ENCODE results near the gene CARD11. TPM values are rescaled to one million over a fixed set of nuclear protein-coding genes. Genes with fewer than 3 reads are reported as not detected.
A peak's percentile ranks its signal among the peaks of the same experiment; 100 is the strongest.

Gene CARD11
- total RNA-seq, 4 donors from 2014 or later = 0.96 to 47.5 (median 6.6) TPM

GRCh38 chr7:3057066-3057420 lies 13.4 kb upstream of the CARD11 start:
- H3K4me3 ChIP-seq = no peak overlapping the region
- WGBS, 2 donors (ENCODE audit: low coverage in 1 of 2) = 28 to 38% methylated on average over 4 to 9 of the region's 9 CpGs
- H3K9me3 ChIP-seq = peaks cover 0 to 4% of the 10 kb centered on the region in 2 donors
- TF ChIP-seq EP300 (IDR thresholded peaks at IDR 0.05; ENCODE audit: low read depth) = peak; percentile 56
- TF ChIP-seq POLR2AphosphoS5 (IDR thresholded peaks at IDR 0.05) = peak in 2 of 3 donors; percentile 34 to 40
- no peak for TF ChIP-seq CTCF (IDR thresholded peaks at IDR 0.05)
- no peaks in the 10 kb centered on the region for H3K4me1 ChIP-seq
- no peak for DNase-seq
- peaks cover 27% of the 10 kb centered on the region for H3K27me3 ChIP-seq
- intact Hi-C loops (cut with DNase I; ENCODE audit: low total_unique reads) = no loop called here
- no peaks in the 10 kb centered on the region for H3K36me3 ChIP-seq
- in situ Hi-C loops (cut with MboI; ENCODE audit: low pct_ligation_motif_present in 1 of 4, low pct_unique_long_range_greater_than_20kb in 1 of 4, low sequenced_read_pairs in 3 of 4) = no loop called here
- peak overlapping the region in 1 of 4 donors; percentile 5 for H3K27ac ChIP-seq

GRCh38 chr7:3056234-3057065 lies 12.8 kb upstream of the CARD11 start:
- Histone ChIP-seq H3K36me3 (no peaks in the 10 kb centered on the region), H3K4me1 (no peaks in the 10 kb centered on the region), H3K27ac (no peak overlapping the region), H3K4me3 (no peak overlapping the region), H3K9me3 (peaks cover 0 to 4% of the 10 kb centered on the region in 2 donors), H3K27me3 (peaks cover 25% of the 10 kb centered on the region)
- intact Hi-C loops (cut with DNase I; ENCODE audit: low total_unique reads) = no loop called here
- 26 to 58% methylated on average over 14 to 24 of the region's 24 CpGs for WGBS, 2 donors (ENCODE audit: low coverage in 1 of 2)
- no peak for DNase-seq
- TF ChIP-seq CTCF (IDR thresholded peaks at IDR 0.05) = no peak
- no peak for TF ChIP-seq EP300 (IDR thresholded peaks at IDR 0.05; ENCODE audit: low read depth)
- TF ChIP-seq POLR2A (IDR thresholded peaks at IDR 0.05) = no peak
- TF ChIP-seq POLR2AphosphoS5 (IDR thresholded peaks at IDR 0.05) = no peak
- in situ Hi-C loops (cut with MboI; ENCODE audit: low pct_ligation_motif_present in 1 of 4, low pct_unique_long_range_greater_than_20kb in 1 of 4, low sequenced_read_pairs in 3 of 4) = no loop called here

GRCh38 chr7:3055626-3056025 lies 12.0 kb upstream of the CARD11 start:
- peaks cover 0 to 4% of the 10 kb centered on the region in 2 donors for H3K9me3 ChIP-seq
- no peak for DNase-seq
- WGBS, 2 donors (ENCODE audit: low coverage in 1 of 2) = 43 to 59% methylated on average over 3 to 6 of the region's 6 CpGs
- H3K27me3 ChIP-seq = peaks cover 24% of the 10 kb centered on the region
- intact Hi-C loops (cut with DNase I; ENCODE audit: low total_unique reads) (no loop called here), in situ Hi-C loops (cut with MboI; ENCODE audit: low pct_ligation_motif_present in 1 of 4, low pct_unique_long_range_greater_than_20kb in 1 of 4, low sequenced_read_pairs in 3 of 4) (no loop called here)
- no peak overlapping the region for H3K4me3 ChIP-seq
- H3K36me3 ChIP-seq = no peaks in the 10 kb centered on the region
- no peak overlapping the region for H3K27ac ChIP-seq
- TF ChIP-seq POLR2AphosphoS5 (IDR thresholded peaks at IDR 0.05) (no peak), EP300 (IDR thresholded peaks at IDR 0.05; ENCODE audit: low read depth) (no peak), CTCF (IDR thresholded peaks at IDR 0.05) (no peak), POLR2A (IDR thresholded peaks at IDR 0.05) (no peak)
- no peaks in the 10 kb centered on the region for H3K4me1 ChIP-seq

GRCh38 chr7:3042861-3043489 lies 692 bp downstream of the CARD11 start:
- H3K27me3 ChIP-seq = peaks cover 21% of the 10 kb centered on the region
- no peak for TF ChIP-seq CTCF (IDR thresholded peaks at IDR 0.05)
- no peak for TF ChIP-seq POLR2A (IDR thresholded peaks at IDR 0.05)
- TF ChIP-seq EP300 (IDR thresholded peaks at IDR 0.05; ENCODE audit: low read depth) = no peak
- no peak for TF ChIP-seq POLR2AphosphoS5 (IDR thresholded peaks at IDR 0.05)
- peaks cover 0 to 2% (median 0%) of the 10 kb centered on the region in 4 donors for H3K4me1 ChIP-seq
- H3K36me3 ChIP-seq = no peaks in the 10 kb centered on the region
- intact Hi-C loops (cut with DNase I; ENCODE audit: low total_unique reads) = no loop called here
- H3K9me3 ChIP-seq = no peaks in the 10 kb centered on the region
- DNase-seq = peak; percentile 54
- in situ Hi-C loops (cut with MboI; ENCODE audit: low pct_ligation_motif_present in 1 of 4, low pct_unique_long_range_greater_than_20kb in 1 of 4, low sequenced_read_pairs in 3 of 4) = no loop called here
- 16 to 29% methylated on average over 5 to 17 of the region's 17 CpGs for WGBS, 2 donors (ENCODE audit: low coverage in 1 of 2)
- peak overlapping the region; percentile 41 to 61 (median 53) for H3K27ac ChIP-seq
- H3K4me3 ChIP-seq = peak overlapping the region in 3 of 4 donors; percentile 21 to 45 (median 31)
